Ishikawa (cell line): Measurements from ENCODE around the gene ZNF579.

ENCODE experiments used
- CEBPB ChIP-seq: IDR thresholded peaks from 2 replicates; pipeline ENCODE4 v1.6.1; 2012
- CREB1 ChIP-seq: IDR thresholded peaks from 2 replicates; pipeline ENCODE4 v1.6.1; 2012; ENCODE audit warnings: low read depth
- EGR1 ChIP-seq: IDR thresholded peaks from 2 replicates; pipeline ENCODE4 v1.6.1; 2012
- EP300 ChIP-seq: IDR thresholded peaks from 2 replicates; pipeline ENCODE4 v1.6.1; 2012; ENCODE audit warnings: borderline replicate concordance
- FOXM1 ChIP-seq: IDR thresholded peaks from 2 replicates; pipeline ENCODE4 v1.6.1; 2012; ENCODE audit warnings: low read depth, borderline replicate concordance
- NFIC ChIP-seq: IDR thresholded peaks from 2 replicates; pipeline ENCODE4 v1.6.1; 2012
- RAD21 ChIP-seq: IDR thresholded peaks from 2 replicates; pipeline ENCODE4 v1.6.1; 2012; ENCODE audit warnings: low read depth
- TAF1 ChIP-seq: IDR thresholded peaks from 2 replicates; pipeline ENCODE4 v1.6.1; 2012; ENCODE audit warnings: low read depth, mild to moderate bottlenecking
- TCF12 ChIP-seq: IDR thresholded peaks from 2 replicates; pipeline ENCODE4 v1.6.1; 2012; ENCODE audit warnings: low read depth
- TEAD4 ChIP-seq: IDR thresholded peaks from 2 replicates; pipeline ENCODE4 v1.6.1; 2012
- YY1 ChIP-seq: IDR thresholded peaks from 2 replicates; pipeline ENCODE4 v1.6.1; 2012; ENCODE audit warnings: low read depth
- ZBTB7A ChIP-seq: IDR thresholded peaks from 2 replicates; pipeline ENCODE4 v1.6.1; 2012; ENCODE audit warnings: low read depth
- TF ChIP-seq, protein P1 (sequence below): IDR thresholded peaks from 2 replicates; pipeline ENCODE4 v1.6.1; 2012
- TF ChIP-seq, protein P2 (sequence below): IDR thresholded peaks from 2 replicates; pipeline ENCODE4 v1.6.1; 2012
- TF ChIP-seq, protein P3 (sequence below): IDR thresholded peaks from 2 replicates; pipeline ENCODE4 v1.6.1; 2012; ENCODE audit warnings: low read depth, mild to moderate bottlenecking

ZNF579 gene

DNA sequence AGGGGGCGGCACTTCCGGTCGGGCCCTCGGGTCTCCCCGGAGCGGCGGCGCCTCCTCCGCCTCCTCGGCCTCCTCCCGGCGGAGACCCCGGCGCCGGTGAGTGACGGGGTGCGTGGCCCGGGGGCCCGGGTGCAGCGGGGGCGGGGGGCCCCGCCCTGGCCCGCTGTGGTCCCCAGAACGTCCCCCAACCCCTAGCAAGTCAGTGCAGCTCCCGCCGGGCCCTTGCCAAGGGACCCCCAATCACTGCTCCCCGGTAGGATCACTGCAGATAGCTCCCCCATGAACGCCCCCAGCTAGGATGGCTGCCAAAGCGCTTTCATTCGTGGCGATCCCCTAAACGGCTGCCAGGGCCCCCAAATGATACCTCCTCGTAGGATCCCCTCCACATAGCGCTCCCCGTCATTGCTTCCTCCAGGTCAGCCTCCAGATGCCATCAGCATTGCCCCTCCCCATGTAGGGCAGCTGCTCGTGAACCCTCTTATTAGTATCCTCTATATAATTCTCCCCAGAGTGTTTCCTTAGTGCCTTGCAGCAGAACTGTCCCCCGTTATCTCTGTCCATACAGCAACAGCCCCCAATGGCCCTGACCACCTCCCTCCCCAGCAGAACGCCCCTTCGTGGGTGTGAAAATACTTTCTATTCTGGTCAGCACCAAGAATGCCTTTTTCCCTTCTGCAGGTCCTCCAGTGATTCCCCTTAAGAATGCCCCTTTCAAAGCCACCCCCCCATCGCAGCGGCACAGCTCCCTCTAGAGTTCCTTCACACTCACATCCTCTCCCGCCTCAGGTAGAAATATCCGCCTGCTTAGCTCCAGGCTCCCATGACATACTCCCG is 25.2 kb upstream of the ZNF579 start, which contains the start of gene ZNF865:
Gene ZNF865 (plus strand): TSS at position 11 of the 834 bp plus-strand sequence. CDS start 7,972 bp downstream, outside the sequence.
- TF ChIP-seq EP300 (0 out of 2 replicates have a peak, but pooled peaks have one; percentile 18), TEAD4 (no peak), ZBTB7A (no peak), YY1 (0 out of 2 replicates have a peak, but pooled peaks have one; percentile 30), CREB1 (no peak), TCF12 (no peak; the same call in 1 of the 2 replicates), TAF1 (no peak; the same call in 1 of the 2 replicates), NFIC (no peak), CEBPB (no peak), EGR1 (0 out of 2 replicates have a peak, but pooled peaks have one; percentile 0), FOXM1 (no peak), RAD21 (peak; percentile 85)
- TF ChIP-seq, protein P1, sequence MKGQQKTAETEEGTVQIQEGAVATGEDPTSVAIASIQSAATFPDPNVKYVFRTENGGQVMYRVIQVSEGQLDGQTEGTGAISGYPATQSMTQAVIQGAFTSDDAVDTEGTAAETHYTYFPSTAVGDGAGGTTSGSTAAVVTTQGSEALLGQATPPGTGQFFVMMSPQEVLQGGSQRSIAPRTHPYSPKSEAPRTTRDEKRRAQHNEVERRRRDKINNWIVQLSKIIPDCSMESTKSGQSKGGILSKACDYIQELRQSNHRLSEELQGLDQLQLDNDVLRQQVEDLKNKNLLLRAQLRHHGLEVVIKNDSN = no peak
- TF ChIP-seq, protein P2, sequence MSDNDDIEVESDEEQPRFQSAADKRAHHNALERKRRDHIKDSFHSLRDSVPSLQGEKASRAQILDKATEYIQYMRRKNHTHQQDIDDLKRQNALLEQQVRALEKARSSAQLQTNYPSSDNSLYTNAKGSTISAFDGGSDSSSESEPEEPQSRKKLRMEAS = peak; percentile 73
- TF ChIP-seq, protein P3, sequence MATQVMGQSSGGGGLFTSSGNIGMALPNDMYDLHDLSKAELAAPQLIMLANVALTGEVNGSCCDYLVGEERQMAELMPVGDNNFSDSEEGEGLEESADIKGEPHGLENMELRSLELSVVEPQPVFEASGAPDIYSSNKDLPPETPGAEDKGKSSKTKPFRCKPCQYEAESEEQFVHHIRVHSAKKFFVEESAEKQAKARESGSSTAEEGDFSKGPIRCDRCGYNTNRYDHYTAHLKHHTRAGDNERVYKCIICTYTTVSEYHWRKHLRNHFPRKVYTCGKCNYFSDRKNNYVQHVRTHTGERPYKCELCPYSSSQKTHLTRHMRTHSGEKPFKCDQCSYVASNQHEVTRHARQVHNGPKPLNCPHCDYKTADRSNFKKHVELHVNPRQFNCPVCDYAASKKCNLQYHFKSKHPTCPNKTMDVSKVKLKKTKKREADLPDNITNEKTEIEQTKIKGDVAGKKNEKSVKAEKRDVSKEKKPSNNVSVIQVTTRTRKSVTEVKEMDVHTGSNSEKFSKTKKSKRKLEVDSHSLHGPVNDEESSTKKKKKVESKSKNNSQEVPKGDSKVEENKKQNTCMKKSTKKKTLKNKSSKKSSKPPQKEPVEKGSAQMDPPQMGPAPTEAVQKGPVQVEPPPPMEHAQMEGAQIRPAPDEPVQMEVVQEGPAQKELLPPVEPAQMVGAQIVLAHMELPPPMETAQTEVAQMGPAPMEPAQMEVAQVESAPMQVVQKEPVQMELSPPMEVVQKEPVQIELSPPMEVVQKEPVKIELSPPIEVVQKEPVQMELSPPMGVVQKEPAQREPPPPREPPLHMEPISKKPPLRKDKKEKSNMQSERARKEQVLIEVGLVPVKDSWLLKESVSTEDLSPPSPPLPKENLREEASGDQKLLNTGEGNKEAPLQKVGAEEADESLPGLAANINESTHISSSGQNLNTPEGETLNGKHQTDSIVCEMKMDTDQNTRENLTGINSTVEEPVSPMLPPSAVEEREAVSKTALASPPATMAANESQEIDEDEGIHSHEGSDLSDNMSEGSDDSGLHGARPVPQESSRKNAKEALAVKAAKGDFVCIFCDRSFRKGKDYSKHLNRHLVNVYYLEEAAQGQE = no peak

DNA sequence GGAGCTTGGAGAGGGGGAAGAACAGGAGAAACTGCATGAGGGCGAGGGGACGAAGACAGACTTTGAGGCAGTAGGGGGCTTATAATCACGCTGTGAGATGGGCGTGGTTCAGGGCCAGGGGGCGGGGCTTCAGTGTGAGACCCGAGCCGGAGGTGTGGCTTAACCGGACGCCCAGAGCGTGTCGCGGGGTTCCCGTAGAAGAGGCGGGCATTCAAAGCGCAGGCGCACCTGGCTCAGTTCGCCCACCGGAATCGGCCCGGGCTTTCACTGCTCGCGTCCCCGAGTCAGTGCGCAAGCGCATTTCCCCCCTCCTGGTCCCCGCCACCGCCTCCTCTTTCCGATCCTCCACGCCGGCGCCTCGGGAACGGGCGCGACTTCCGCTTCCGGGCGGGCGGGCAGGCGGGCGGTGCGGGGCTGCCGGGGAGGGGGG is 24.6 kb upstream of the ZNF579 start:
- TF ChIP-seq CREB1 (no peak), TAF1 (no peak; the same call in 1 of the 2 replicates), EGR1 (peak; percentile 30; the same call in 1 of the 2 replicates), EP300 (no peak), TCF12 (0 out of 2 replicates have a peak, but pooled peaks have one; percentile 32), RAD21 (no peak), FOXM1 (no peak), ZBTB7A (0 out of 2 replicates have a peak, but pooled peaks have one; percentile 10), CEBPB (no peak), TEAD4 (no peak), NFIC (no peak), YY1 (no peak)
- TF ChIP-seq, protein P3 = no peak
- TF ChIP-seq, protein P2 = peak; percentile 81
- TF ChIP-seq, protein P1 = no peak

DNA sequence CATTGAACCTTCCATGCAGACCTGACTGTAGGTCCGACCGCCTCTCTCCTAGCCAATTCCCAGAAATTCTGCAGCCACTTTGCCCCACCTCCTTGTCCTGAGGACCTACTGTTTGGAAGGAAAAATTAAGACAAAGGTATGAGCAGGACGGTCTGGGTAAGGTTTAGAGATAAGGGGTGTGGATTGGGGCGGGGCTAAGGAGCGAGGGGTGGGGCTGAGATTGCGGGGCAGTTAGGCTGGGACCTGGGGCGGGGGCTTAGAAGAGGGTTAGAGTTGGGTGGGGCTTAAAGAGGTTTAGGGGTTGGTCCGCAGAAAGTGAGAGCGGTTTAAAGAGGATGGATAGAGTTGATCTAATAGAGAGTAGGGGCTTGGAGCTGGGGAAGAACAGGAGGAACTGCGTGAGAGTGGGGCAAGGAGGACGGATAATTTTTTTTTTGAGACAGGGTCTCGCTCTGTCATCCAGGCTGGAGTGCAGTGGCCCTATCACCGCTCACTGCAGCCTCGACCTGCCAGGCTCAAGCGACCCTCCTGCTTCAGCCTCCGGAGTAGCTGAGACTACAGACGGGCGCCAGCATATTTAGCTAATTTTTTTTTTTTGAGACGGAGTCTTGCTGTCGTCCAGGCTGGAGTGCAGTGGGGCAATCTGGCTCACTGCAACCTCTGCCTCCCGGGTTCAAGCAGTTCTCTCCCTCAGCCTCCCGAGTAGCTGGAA is 23.1 kb upstream of the ZNF579 start:
- no peak for TF ChIP-seq TAF1
- TF ChIP-seq FOXM1 = no peak
- TF ChIP-seq, protein P1 = no peak
- TF ChIP-seq, protein P2 = no peak

DNA sequence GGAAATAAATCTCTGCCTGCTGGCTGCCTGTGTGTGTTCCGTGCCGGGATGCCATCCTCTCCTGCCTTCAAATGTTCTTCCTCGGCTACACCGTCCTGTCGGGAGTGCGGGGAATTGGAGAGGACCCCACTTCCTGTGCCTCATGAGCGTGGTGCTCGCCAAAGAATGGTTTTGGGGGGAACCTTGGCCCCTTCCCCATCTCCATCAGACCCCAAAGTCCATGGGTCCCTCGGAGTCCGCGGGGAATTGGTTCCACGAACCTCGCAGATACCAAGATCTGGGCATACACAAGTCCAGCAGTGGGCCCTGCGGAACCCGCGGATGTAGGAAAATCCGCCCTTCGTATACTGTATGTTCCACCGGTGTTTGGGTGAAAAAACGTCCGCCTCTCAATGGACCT is 22.5 kb upstream of the ZNF579 start:
- TF ChIP-seq EGR1 = no peak
- TF ChIP-seq TEAD4 = no peak
- no peak for TF ChIP-seq FOXM1
- TF ChIP-seq, protein P1 = no peak
- TF ChIP-seq EP300 = no peak
- TF ChIP-seq NFIC = no peak
- TF ChIP-seq, protein P3 = no peak
- no peak for TF ChIP-seq TAF1
- no peak for TF ChIP-seq CEBPB
- no peak for TF ChIP-seq YY1
- TF ChIP-seq TCF12 = no peak
- no peak for TF ChIP-seq RAD21
- TF ChIP-seq CREB1 = no peak
- TF ChIP-seq ZBTB7A = no peak
- TF ChIP-seq, protein P2 = no peak
